HCT116 (cell line): Measurements from ENCODE around the gene EIF2A. TPM values are rescaled to one million over a fixed set of nuclear protein-coding genes. Genes with fewer than 3 reads are reported as not detected.

Experiments
- ATAC-seq: fragments of 200-7000 bp; cut with Tn5 transposase; 2 replicates; pipeline ENCODE4 v1.9.1; 2020; ENCODE audit warnings: mild to moderate bottlenecking, moderate library complexity
- BruUV-seq: library from RNA; stranded (reverse); fragments of 400-500 nt; replicated peaks from 2 replicates; lab custom pipeline; 2021; lab: Mats Ljungman, UMichigan
- CTCF ChIA-PET: fragments of 300-600 bp; sonication (Branson Sonifier 250); formaldehyde crosslinking; loops from one replicate; lab custom pipeline; 2021; ENCODE audit warnings: antibody characterized with exemption; lab: Charles Lee
- POLR2A ChIA-PET: fragments of 300-600, 350-600 bp; sonication (Branson Sonifier 250); formaldehyde crosslinking; loops from one replicate; lab custom pipeline; 2021; ENCODE audit warnings: antibody characterized with exemption; lab: Charles Lee
- RAD21 ChIA-PET, 2 experiments: fragments of 300-600 bp; sonication (Branson Sonifier 250); formaldehyde crosslinking; loops; one replicate each; lab custom pipeline; 2023; ENCODE audit warnings: low total read pairs in 2 of 2; ENCODE audit not compliant: uncharacterized antibody in 2 of 2, unreplicated experiment in 2 of 2, low non-redundant PET in 1 of 2; lab: Charles Lee
- DNase-seq: peaks from one replicate; pipeline ENCODE4 v3.0.0-alpha.2; 2010; ENCODE audit warnings: low read depth, low spot score
- H2AFZ ChIP-seq: fragments of 200-600 bp; shearing (Covaris generic), sonication (generic); 2 replicates; pipeline ENCODE4 v1.6.1; 2017; ENCODE audit warnings: low read depth, mixed run types, mixed read lengths, antibody characterized with exemption, low read length; ENCODE audit not compliant: poor library complexity, severe bottlenecking
- H3K27ac ChIP-seq: 2 replicates; pipeline ENCODE4 v1.5.1; 2012; ENCODE audit warnings: low read depth, low read length
- H3K27me3 ChIP-seq: fragments of 200-600 bp; sonication (generic); 2 replicates; pipeline ENCODE4 v1.6.1; 2016; ENCODE audit warnings: mixed run types, low read length, mixed read lengths; ENCODE audit not compliant: insufficient read depth
- H3K36me3 ChIP-seq, 2 experiments: fragments of 200-500 bp in 1 of 2; fragments of 200-600 bp in 1 of 2; sonication (Bioruptor generic) in 1 of 2; sonication (generic) in 1 of 2; 2 replicates each; pipeline versions ENCODE4 v1.5.1 to v1.6.1; 2014 to 2016; ENCODE audit warnings: low read length in 2 of 2, inconsistent platforms in 1 of 2, mixed read lengths in 1 of 2, mixed run types in 1 of 2; ENCODE audit not compliant: insufficient read depth in 2 of 2, control insufficient read depth in 1 of 2
- H3K4me1 ChIP-seq, 2 experiments: fragments of 200-600 bp in 1 of 2; sonication (generic) in 1 of 2; 2 replicates each; pipeline versions ENCODE4 v1.5.1 to v1.6.1; 2012 to 2017; ENCODE audit warnings: low read length in 2 of 2, inconsistent platforms in 1 of 2, mild to moderate bottlenecking in 1 of 2, mixed read lengths in 1 of 2, mixed run types in 1 of 2, moderate library complexity in 1 of 2; ENCODE audit not compliant: insufficient read depth in 2 of 2, control insufficient read depth in 1 of 2
- H3K4me2 ChIP-seq: fragments of 200-600 bp; sonication (generic); 2 replicates; pipeline ENCODE4 v1.6.1; 2017; ENCODE audit warnings: mixed run types, low read length, mixed read lengths
- H3K4me3 ChIP-seq, 2 experiments: fragments of 200-600 bp in 1 of 2; sonication (generic) in 1 of 2; replicated peaks in 1 of 2; 2 replicates each; pipeline ENCODE4 v1.5.1; 2011 to 2016; ENCODE audit warnings: low read length in 2 of 2, control low read depth in 1 of 2, low read depth in 1 of 2, mild to moderate bottlenecking in 1 of 2, mixed read lengths in 1 of 2, mixed run types in 1 of 2
- H3K79me2 ChIP-seq: fragments of 200-600 bp; sonication (generic); 2 replicates; pipeline ENCODE4 v1.6.1; 2017; ENCODE audit warnings: mild to moderate bottlenecking, mixed run types, low read length, moderate library complexity, mixed read lengths; ENCODE audit not compliant: insufficient read depth
- H3K9ac ChIP-seq: fragments of 200-600 bp; sonication (generic); 2 replicates; pipeline ENCODE4 v1.6.1; 2016; ENCODE audit warnings: low read length, mixed read lengths
- H3K9me2 ChIP-seq: fragments of 200-600 bp; sonication (generic), shearing (Covaris generic); 2 replicates; pipeline ENCODE4 v1.6.1; 2017; ENCODE audit warnings: mixed run types, mild to moderate bottlenecking, moderate library complexity; ENCODE audit not compliant: insufficient read depth
- H3K9me3 ChIP-seq, 2 experiments: fragments of 200-500 bp in 1 of 2; fragments of 200-600 bp in 1 of 2; sonication (Bioruptor generic) in 1 of 2; sonication (generic) in 1 of 2; 2 replicates each; pipeline ENCODE4 v1.6.1; 2014 to 2017; ENCODE audit warnings: low read length in 2 of 2, mixed read lengths in 2 of 2, inconsistent platforms in 1 of 2, low read depth in 1 of 2, mild to moderate bottlenecking in 1 of 2, mixed run types in 1 of 2, moderate library complexity in 1 of 2; ENCODE audit not compliant: control insufficient read depth in 1 of 2, insufficient read depth in 1 of 2
- H4K20me1 ChIP-seq: fragments of 200-600 bp; sonication (generic), shearing (Covaris generic); 2 replicates; pipeline ENCODE4 v1.6.1; 2017; ENCODE audit warnings: mixed run types, mild to moderate bottlenecking, moderate library complexity; ENCODE audit not compliant: insufficient read depth
- CBX3 ChIP-seq: IDR thresholded peaks from 2 replicates; pipeline ENCODE4 v1.6.1; 2012; ENCODE audit warnings: low read depth
- CEBPB ChIP-seq: IDR thresholded peaks from 2 replicates; pipeline ENCODE4 v1.6.1; 2012; ENCODE audit warnings: low read depth
- CTCF ChIP-seq, 3 experiments: fragments of 200-600 bp in 1 of 3; sonication (generic) in 1 of 3; IDR thresholded peaks in 2 of 3; conservative IDR thresholded peaks in 1 of 3; 2 replicates each; pipeline ENCODE4 v1.5.1; 2012 to 2017; ENCODE audit warnings: low read depth in 2 of 3, low read length in 2 of 3, antibody characterized with exemption in 1 of 3, borderline replicate concordance in 1 of 3, control low read depth in 1 of 3, mild to moderate bottlenecking in 1 of 3, mixed read lengths in 1 of 3, mixed run types in 1 of 3, moderate library complexity in 1 of 3; ENCODE audit not compliant: insufficient read depth in 1 of 3
- EGR1 ChIP-seq: IDR thresholded peaks from 2 replicates; pipeline ENCODE4 v1.6.1; 2012; ENCODE audit warnings: low read depth
- ELF1 ChIP-seq: IDR thresholded peaks from 2 replicates; pipeline ENCODE4 v1.6.1; 2012; ENCODE audit warnings: low read depth, borderline replicate concordance
- FOSL1 ChIP-seq: IDR thresholded peaks from 2 replicates; pipeline ENCODE4 v1.6.1; 2012; ENCODE audit warnings: low read depth
- POLR2A ChIP-seq: IDR thresholded peaks from 2 replicates; pipeline ENCODE4 v1.7.0; 2011; ENCODE audit warnings: borderline replicate concordance; ENCODE audit not compliant: insufficient read depth, insufficient read length; ENCODE audit errors: extremely low read depth
- SIN3A ChIP-seq: IDR thresholded peaks from 2 replicates; pipeline ENCODE4 v1.6.1; 2012; ENCODE audit warnings: low read depth
- SP1 ChIP-seq: IDR thresholded peaks from 2 replicates; pipeline ENCODE4 v1.6.1; 2012; ENCODE audit warnings: low read depth
- YY1 ChIP-seq: IDR thresholded peaks from 2 replicates; pipeline ENCODE4 v1.6.1; 2011; ENCODE audit warnings: low read length, low read depth, moderate library complexity, mild to moderate bottlenecking; ENCODE audit not compliant: insufficient replicate concordance; ENCODE audit errors: extremely low read depth
- ZBTB33 ChIP-seq: IDR thresholded peaks from 2 replicates; pipeline ENCODE4 v1.6.1; 2011; ENCODE audit warnings: mild to moderate bottlenecking, low read length, moderate library complexity; ENCODE audit not compliant: insufficient replicate concordance; ENCODE audit errors: extremely low read depth
- ZFX ChIP-seq: fragments of 450-650 bp; IDR thresholded peaks from 2 replicates; pipeline ENCODE4 v1.6.1; 2017
- intact Hi-C: fragments of 100-400 bp; cut with micrococcal nuclease; formaldehyde crosslinking; loops from 2 replicates; pipeline ENCODE4 v1.10.0; 2022
- total RNA-seq: library from RNA; stranded (reverse); gene quantifications from one replicate; pipeline ENCODE4 v1.2.1, GENCODE V29; 2021; ENCODE audit not compliant: unreplicated experiment
- TF ChIP-seq, protein P1 (sequence below): IDR thresholded peaks from 2 replicates; pipeline ENCODE4 v1.6.1; 2012

EIF2A gene
- total RNA-seq, 1 experiment from 2014 or later = 126 TPM

DNA sequence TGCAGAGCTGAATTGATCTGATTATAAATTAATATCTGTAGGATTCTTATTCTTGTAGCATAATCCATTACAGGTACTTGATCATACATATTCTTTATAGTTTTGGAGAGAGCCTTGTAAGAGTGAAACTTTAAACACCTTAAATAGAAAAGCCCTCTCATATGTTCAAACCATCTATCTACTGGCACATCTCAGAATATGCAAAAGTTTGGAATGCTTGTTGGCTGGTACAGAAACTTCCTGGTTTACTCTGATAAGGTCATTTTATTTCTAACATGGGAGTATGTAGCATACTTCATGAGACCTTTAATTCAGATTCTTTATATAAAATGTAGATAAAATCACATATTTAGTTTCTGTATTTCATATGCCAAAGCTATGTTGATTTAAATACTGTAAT is 34.6 kb downstream of the EIF2A start:
- Histone ChIP-seq H3K79me2 (peaks cover 76% of the 10 kb centered on the region), H3K36me3 (peaks cover 39 to 44% of the 10 kb centered on the region in 2 experiments), H3K27ac (no peak overlapping the region), H3K4me3 (no peak overlapping the region), H2AFZ (no peak overlapping the region), H3K4me1 (no peaks in the 10 kb centered on the region), H4K20me1 (0 out of 2 replicates have a peak, but pooled peaks cover 8% of the 10 kb centered on the region), H3K27me3 (no peaks in the 10 kb centered on the region), H3K9me3 (no peaks in the 10 kb centered on the region), H3K4me2 (no peak overlapping the region), H3K9ac (no peak overlapping the region), H3K9me2 (no peaks in the 10 kb centered on the region)
- intact Hi-C loops = no loop called here
- BruUV-seq = no TSS peak
- no peak for DNase-seq
- POLR2A ChIA-PET = no interaction called here
- CTCF ChIA-PET = no interaction called here
- no peak for ATAC-seq
- no peak for TF ChIP-seq ZFX
- no peak for TF ChIP-seq POLR2A
- TF ChIP-seq CTCF (IDR thresholded peaks at IDR 0.05 in 2 of 3, conservative IDR thresholded peaks at IDR 0.05 in 1 of 3; ENCODE audit: borderline replicate concordance in 1 of 3, insufficient read depth in 1 of 3, low read depth in 2 of 3, low read length in 2 of 3) = no peak
- TF ChIP-seq ELF1 = no peak
- no peak for TF ChIP-seq CBX3
- TF ChIP-seq SIN3A = no peak
- no peak for TF ChIP-seq YY1
- RAD21 ChIA-PET = no interaction called here

DNA sequence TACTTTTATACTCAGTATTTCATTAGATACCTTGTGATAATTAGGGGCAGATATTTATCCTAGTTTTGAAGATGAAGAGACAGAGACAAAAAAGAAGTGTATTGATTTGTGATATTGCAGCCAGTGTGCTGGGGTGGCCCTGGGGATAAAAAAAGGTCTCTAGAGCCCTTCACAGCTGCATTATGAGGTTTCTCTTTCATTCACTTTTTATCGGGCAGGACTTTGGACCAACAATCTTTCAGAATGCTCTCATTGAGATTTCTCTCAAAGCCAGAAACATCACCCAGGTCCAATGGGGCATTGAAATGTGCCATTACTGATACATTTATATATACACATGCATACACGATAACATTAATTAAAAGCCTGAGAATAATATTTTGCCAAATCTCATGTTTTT is 36.0 kb downstream of the EIF2A start:
- no peak overlapping the region for H3K4me2 ChIP-seq
- no peak for DNase-seq
- H3K36me3 ChIP-seq = peaks cover 30 to 34% of the 10 kb centered on the region in 2 experiments; a peak in 3 of 4 replicates
- H3K9ac ChIP-seq = no peak overlapping the region
- H3K4me3 ChIP-seq = no peak overlapping the region
- no peak overlapping the region for H3K27ac ChIP-seq
- CTCF ChIA-PET = no interaction called here
- no peaks in the 10 kb centered on the region for H3K27me3 ChIP-seq
- H3K9me3 ChIP-seq = no peaks in the 10 kb centered on the region
- peaks cover 73% of the 10 kb centered on the region for H3K79me2 ChIP-seq
- H3K9me2 ChIP-seq = no peaks in the 10 kb centered on the region
- no peak overlapping the region for H2AFZ ChIP-seq
- intact Hi-C loops = no loop called here
- 0 out of 2 replicates have a peak, but pooled peaks cover 8% of the 10 kb centered on the region for H4K20me1 ChIP-seq
- no peak for ATAC-seq
- RAD21 ChIA-PET = no interaction called here
- no peaks in the 10 kb centered on the region for H3K4me1 ChIP-seq
- POLR2A ChIA-PET = no interaction called here
- BruUV-seq = no TSS peak
- no peak for TF ChIP-seq POLR2A
- TF ChIP-seq CEBPB = no peak
- TF ChIP-seq ZFX = no peak
- no peak for TF ChIP-seq CTCF (IDR thresholded peaks at IDR 0.05 in 2 of 3, conservative IDR thresholded peaks at IDR 0.05 in 1 of 3; ENCODE audit: borderline replicate concordance in 1 of 3, insufficient read depth in 1 of 3, low read depth in 2 of 3, low read length in 2 of 3)
- TF ChIP-seq, protein P1, sequence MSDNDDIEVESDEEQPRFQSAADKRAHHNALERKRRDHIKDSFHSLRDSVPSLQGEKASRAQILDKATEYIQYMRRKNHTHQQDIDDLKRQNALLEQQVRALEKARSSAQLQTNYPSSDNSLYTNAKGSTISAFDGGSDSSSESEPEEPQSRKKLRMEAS = no peak
- no peak for TF ChIP-seq FOSL1
- TF ChIP-seq SIN3A = no peak
- no peak for TF ChIP-seq YY1
- no peak for TF ChIP-seq ELF1
- no peak for TF ChIP-seq EGR1
- TF ChIP-seq CBX3 = no peak
- no peak for TF ChIP-seq ZBTB33
- no peak for TF ChIP-seq SP1
